ENCODE data around the gene NEURL1B.
A peak's percentile ranks its signal among the peaks of the same experiment; 100 is the strongest.
"Not testable (repeated sequence)": the region's sequence is repeated elsewhere in the genome, so short reads cannot be mapped to it uniquely, and the experiment has no call there.

Gene NEURL1B

GRCh38 chr5:172599204-172599567 is 41.9 kb upstream of the NEURL1B start:
- Mint-ChIP-seq H3K27me3 (ENCODE audit: low read depth, poor library complexity) (peaks cover 9% of the 10 kb centered on the region), H3K36me3 (ENCODE audit: low read depth) (no peaks in the 10 kb centered on the region), H3K9me3 (no peaks in the 10 kb centered on the region), H3K4me1 (peaks cover 39% of the 10 kb centered on the region), H3K4me3 (no peak overlapping the region), H3K27ac (no peak overlapping the region)
- no peak for DNase-seq
- no peak for TF ChIP-seq CTCF (IDR thresholded peaks at IDR 0.05)

- H3K9me3 Mint-ChIP-seq: peaks cover 5% of the 10 kb centered on the region
- TF ChIP-seq CTCF (IDR thresholded peaks at IDR 0.05): no peak
Measured at GRCh38 chr5:172600571-172600970, 40.5 kb upstream of the NEURL1B start.

GRCh38 chr5:172601576-172601975 is 39.5 kb upstream of the NEURL1B start:
- not testable (repeated sequence) for DNase-seq; H3K27me3 Mint-ChIP-seq (ENCODE audit: low read depth, poor library complexity); H3K4me3 Mint-ChIP-seq; H3K9me3 Mint-ChIP-seq; H3K36me3 Mint-ChIP-seq (ENCODE audit: low read depth)
- Mint-ChIP-seq H3K4me1 (peaks cover 42% of the 10 kb centered on the region), H3K27ac (peak overlapping the region; percentile 71)

More at GRCh38 chr5:172600571-172600970, 40.5 kb upstream of the NEURL1B start:
- DNase-seq: no peak
- Mint-ChIP-seq H3K4me1 (peaks cover 34% of the 10 kb centered on the region), H3K36me3 (ENCODE audit: low read depth) (no peaks in the 10 kb centered on the region), H3K27me3 (ENCODE audit: low read depth, poor library complexity) (peaks cover 9% of the 10 kb centered on the region), H3K27ac (no peak overlapping the region), H3K4me3 (no peak overlapping the region)

- H3K4me3 Mint-ChIP-seq: no peak overlapping the region
- peaks cover 39% of the 10 kb centered on the region for H3K4me1 Mint-ChIP-seq
- H3K9me3 Mint-ChIP-seq: peaks cover 9% of the 10 kb centered on the region
- no peaks in the 10 kb centered on the region for H3K36me3 Mint-ChIP-seq (ENCODE audit: low read depth)
- DNase-seq: no peak
- H3K27ac Mint-ChIP-seq: peak overlapping the region; percentile 36
- H3K27me3 Mint-ChIP-seq (ENCODE audit: low read depth, poor library complexity): peaks cover 7% of the 10 kb centered on the region
- no peak for TF ChIP-seq CTCF (IDR thresholded peaks at IDR 0.05)
Measured at GRCh38 chr5:172602783-172603231, 38.3 kb upstream of the NEURL1B start.

GRCh38 chr5:172603251-172603806 is 37.7 kb upstream of the NEURL1B start:
- peak overlapping the region; percentile 36 for H3K27ac Mint-ChIP-seq
- TF ChIP-seq CTCF (IDR thresholded peaks at IDR 0.05): no peak
- DNase-seq: no peak
- no peak overlapping the region for H3K4me3 Mint-ChIP-seq
- peaks cover 34% of the 10 kb centered on the region for H3K4me1 Mint-ChIP-seq
- H3K27me3 Mint-ChIP-seq (ENCODE audit: low read depth, poor library complexity): peaks cover 7% of the 10 kb centered on the region
- H3K36me3 Mint-ChIP-seq (ENCODE audit: low read depth): no peaks in the 10 kb centered on the region
- peaks cover 9% of the 10 kb centered on the region for H3K9me3 Mint-ChIP-seq

DNA sequence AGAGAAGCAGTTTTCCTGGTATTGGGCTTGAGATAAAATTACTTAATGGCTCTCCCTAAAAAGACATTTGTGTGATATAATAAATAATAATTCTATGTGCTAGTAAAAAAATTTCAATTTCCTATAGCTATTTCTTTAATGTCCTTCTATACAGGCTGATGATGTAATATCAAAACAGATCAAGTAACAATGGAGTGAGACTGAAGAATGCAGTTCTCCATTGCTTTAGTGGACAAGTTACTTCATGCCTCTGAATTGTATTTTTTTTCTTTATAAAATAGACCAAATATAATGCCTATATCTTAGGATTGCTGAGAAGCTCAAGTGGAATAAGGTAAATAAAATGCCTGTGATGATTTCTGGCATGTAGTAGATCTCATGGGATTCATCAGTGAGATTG is 35.6 kb upstream of the NEURL1B start:
- no peak overlapping the region for H3K4me3 Mint-ChIP-seq
- H3K27me3 Mint-ChIP-seq (ENCODE audit: low read depth, poor library complexity): peaks cover 11% of the 10 kb centered on the region
- H3K27ac Mint-ChIP-seq: no peak overlapping the region
- no peaks in the 10 kb centered on the region for H3K36me3 Mint-ChIP-seq (ENCODE audit: low read depth)
- TF ChIP-seq CTCF (IDR thresholded peaks at IDR 0.05): no peak
- no peak for DNase-seq
- H3K4me1 Mint-ChIP-seq: peaks cover 32% of the 10 kb centered on the region
- H3K9me3 Mint-ChIP-seq: peaks cover 9% of the 10 kb centered on the region

Measured in nephron progenitor cell (in vitro differentiated cells).